Neutrophil (primary cell): Measurements from ENCODE around the gene MESP2.
"Not testable (repeated sequence)": the region's sequence is repeated elsewhere in the genome, so short reads cannot be mapped to it uniquely, and the experiment has no call there.

Experiments
- H3K27ac ChIP-seq: fragments of 200-600 bp; sonication (generic); 2 replicates; pipeline ENCODE4 v1.5.1; 2016; ENCODE audit warnings: mild to moderate bottlenecking, moderate library complexity
- H3K27me3 ChIP-seq: fragments of 200-600 bp; sonication (generic); 2 replicates; pipeline ENCODE4 v1.6.0; 2016; ENCODE audit warnings: mild to moderate bottlenecking
- H3K36me3 ChIP-seq: fragments of 200-600 bp; sonication (generic); 2 replicates; pipeline ENCODE4 v1.5.1; 2017
- H3K4me1 ChIP-seq, 2 experiments: fragments of 200-600 bp in 1 of 2; sonication (generic) in 1 of 2; 1 replicate in 1 of 2; 2 replicates in 1 of 2; pipeline versions ENCODE4 v1.5.1 to v1.6.1; 2013 to 2016; ENCODE audit warnings: low read depth in 1 of 2, low read length in 1 of 2, mild to moderate bottlenecking in 1 of 2, moderate library complexity in 1 of 2; ENCODE audit not compliant: control insufficient read depth in 1 of 2, insufficient read depth in 1 of 2
- H3K4me3 ChIP-seq, 2 experiments: fragments of 200-600 bp in 1 of 2; sonication (generic) in 1 of 2; 1 replicate in 1 of 2; 2 replicates in 1 of 2; pipeline ENCODE4 v1.5.1; 2013 to 2016; ENCODE audit warnings: low read depth in 1 of 2, low read length in 1 of 2, mild to moderate bottlenecking in 1 of 2, moderate library complexity in 1 of 2
- H3K9me3 ChIP-seq: fragments of 200-600 bp; sonication (generic); 2 replicates; pipeline ENCODE4 v1.5.1; 2016
- TF ChIP-seq, protein P1 (sequence below): fragments of 200-600 bp; sonication (generic); IDR thresholded peaks from 2 replicates; pipeline ENCODE4 v1.5.1; 2016; ENCODE audit warnings: antibody characterized with exemption

MESP2 gene

GRCh38 chr15:89781891-89782618, 5.9 kb downstream of the MESP2 start:
- H3K27me3 ChIP-seq, result peaks cover 10% of the 10 kb centered on the region

DNA sequence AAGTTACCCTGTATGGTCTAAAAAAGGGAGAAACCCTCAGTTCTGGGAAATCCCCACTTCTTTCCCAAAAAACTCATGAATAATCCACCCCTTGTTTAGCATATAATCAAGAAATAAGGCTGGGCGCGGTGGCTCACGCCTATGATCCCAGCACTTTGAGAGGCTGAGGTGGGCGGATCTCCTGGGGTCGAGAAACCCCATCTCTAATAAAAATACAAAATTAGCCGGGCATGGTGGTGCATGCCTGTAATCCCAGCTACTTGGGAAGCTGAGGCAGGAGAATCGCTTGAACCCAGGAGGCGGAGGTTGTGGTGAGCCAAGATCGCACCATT, 6.5 kb downstream of the MESP2 start:
- H3K27me3 ChIP-seq, H3K4me3 ChIP-seq, H3K27ac ChIP-seq, H3K9me3 ChIP-seq: not testable (repeated sequence)
- peaks cover 14 to 17% of the 10 kb centered on the region in 2 experiments for H3K4me1 ChIP-seq
- H3K36me3 ChIP-seq, result peaks cover 40% of the 10 kb centered on the region

More at GRCh38 chr15:89781891-89782618, 5.9 kb downstream of the MESP2 start:
- Histone ChIP-seq H3K4me3 (no peak overlapping the region), H3K4me1 (peaks cover 17 to 19% of the 10 kb centered on the region in 2 experiments), H3K27ac (no peak overlapping the region), H3K9me3 (no peaks in the 10 kb centered on the region), H3K36me3 (peaks cover 35% of the 10 kb centered on the region)
- TF ChIP-seq, protein P1, sequence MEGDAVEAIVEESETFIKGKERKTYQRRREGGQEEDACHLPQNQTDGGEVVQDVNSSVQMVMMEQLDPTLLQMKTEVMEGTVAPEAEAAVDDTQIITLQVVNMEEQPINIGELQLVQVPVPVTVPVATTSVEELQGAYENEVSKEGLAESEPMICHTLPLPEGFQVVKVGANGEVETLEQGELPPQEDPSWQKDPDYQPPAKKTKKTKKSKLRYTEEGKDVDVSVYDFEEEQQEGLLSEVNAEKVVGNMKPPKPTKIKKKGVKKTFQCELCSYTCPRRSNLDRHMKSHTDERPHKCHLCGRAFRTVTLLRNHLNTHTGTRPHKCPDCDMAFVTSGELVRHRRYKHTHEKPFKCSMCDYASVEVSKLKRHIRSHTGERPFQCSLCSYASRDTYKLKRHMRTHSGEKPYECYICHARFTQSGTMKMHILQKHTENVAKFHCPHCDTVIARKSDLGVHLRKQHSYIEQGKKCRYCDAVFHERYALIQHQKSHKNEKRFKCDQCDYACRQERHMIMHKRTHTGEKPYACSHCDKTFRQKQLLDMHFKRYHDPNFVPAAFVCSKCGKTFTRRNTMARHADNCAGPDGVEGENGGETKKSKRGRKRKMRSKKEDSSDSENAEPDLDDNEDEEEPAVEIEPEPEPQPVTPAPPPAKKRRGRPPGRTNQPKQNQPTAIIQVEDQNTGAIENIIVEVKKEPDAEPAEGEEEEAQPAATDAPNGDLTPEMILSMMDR, result no peak

- H3K9me3 ChIP-seq, result no peaks in the 10 kb centered on the region
- H3K4me3 ChIP-seq, result no peak overlapping the region
- H3K27me3 ChIP-seq, result no peaks in the 10 kb centered on the region
- H3K36me3 ChIP-seq, result peaks cover 47% of the 10 kb centered on the region
- H3K27ac ChIP-seq, result peak overlapping the region; percentile 26
- TF ChIP-seq, protein P1, result no peak
- H3K4me1 ChIP-seq, result peaks cover 14 to 17% of the 10 kb centered on the region in 2 experiments
Observed at GRCh38 chr15:89783111-89783860, 7.2 kb downstream of the MESP2 start.

DNA sequence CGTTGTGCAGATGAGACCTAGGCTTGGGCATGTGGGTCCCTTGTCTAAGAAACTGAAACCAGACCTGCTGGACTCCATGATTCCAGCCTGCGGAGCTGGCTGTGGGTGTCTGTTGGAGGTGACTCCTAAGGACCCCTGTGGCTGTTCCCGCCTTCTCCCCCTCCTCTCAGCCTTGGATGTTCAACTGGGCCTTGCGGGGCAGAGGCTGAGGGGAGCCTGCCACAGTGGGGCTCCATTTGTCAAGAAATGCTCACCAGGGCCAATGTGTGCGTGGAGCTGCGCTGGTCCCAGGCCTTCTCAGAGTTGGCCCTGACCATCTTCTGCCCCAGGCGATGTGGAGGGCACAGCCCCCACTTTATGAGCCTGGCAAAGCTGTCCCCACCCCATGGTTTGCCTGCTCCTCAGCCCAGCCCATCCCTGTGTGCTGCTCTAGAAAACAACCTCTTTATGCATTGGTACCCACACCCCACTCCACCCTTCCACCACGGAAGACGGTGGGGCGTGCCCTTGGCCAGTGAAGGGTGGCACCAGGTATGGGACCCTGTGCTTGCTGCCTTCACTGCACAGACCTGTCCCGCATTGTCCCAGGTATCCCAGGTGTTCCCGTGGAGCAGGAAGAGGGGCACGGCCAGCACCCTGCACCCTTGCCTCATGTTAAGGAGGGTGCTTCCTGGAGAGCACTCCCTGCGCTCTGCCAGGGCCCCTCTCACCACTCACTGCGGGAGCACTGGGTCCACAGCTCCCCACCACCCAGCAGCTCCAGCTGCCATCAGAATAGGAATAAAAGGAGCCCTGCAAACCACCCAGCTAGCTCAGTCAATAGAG, 7.9 kb downstream of the MESP2 start:
- Histone ChIP-seq H3K27me3 (no peaks in the 10 kb centered on the region), H3K4me3 (no peak overlapping the region), H3K27ac (peak overlapping the region; percentile 26), H3K9me3 (no peaks in the 10 kb centered on the region), H3K4me1 (peaks cover 14 to 17% of the 10 kb centered on the region in 2 experiments), H3K36me3 (peaks cover 55% of the 10 kb centered on the region)
- TF ChIP-seq, protein P1, result no peak

DNA sequence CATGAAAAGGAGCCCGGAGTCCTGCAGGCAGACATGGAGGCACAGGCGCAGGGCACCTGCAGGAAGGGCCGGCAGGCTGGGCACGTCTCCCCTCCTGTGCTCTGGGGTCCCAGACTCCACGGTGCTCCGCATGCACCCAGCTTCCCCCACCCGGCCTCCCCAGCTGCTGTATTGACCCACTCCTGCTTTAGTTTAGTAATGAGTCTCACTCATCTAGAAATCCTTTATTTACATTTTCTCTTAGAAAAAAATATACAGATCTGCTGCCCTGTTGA, 8.5 kb downstream of the MESP2 start:
- TF ChIP-seq, protein P1, result no peak
- H3K4me1 ChIP-seq, result peaks cover 14 to 17% of the 10 kb centered on the region in 2 experiments
- H3K9me3 ChIP-seq, result no peaks in the 10 kb centered on the region
- H3K36me3 ChIP-seq, result peaks cover 60% of the 10 kb centered on the region
- H3K27ac ChIP-seq, result peak overlapping the region; percentile 26
- no peak overlapping the region for H3K4me3 ChIP-seq
- H3K27me3 ChIP-seq, result no peaks in the 10 kb centered on the region
